K562 (cell line): ENCODE data around the gene PUM1. TPM values are rescaled to one million over a fixed set of nuclear protein-coding genes. Genes with fewer than 3 reads are reported as not detected.

Experiments used
- ARHGAP35 ChIP-seq: fragments of 450-650 bp; IDR thresholded peaks from 2 replicates; pipeline ENCODE4 v1.6.1; 2018; ENCODE audit not compliant: partially characterized antibody
- BACH1 ChIP-seq: fragments of 200-800 bp; sonication (Bioruptor generic); IDR thresholded peaks from 2 replicates; pipeline ENCODE4 v1.6.1; 2016; ENCODE audit warnings: missing genetic modification characterization, missing compliant biosample characterization
- BRF1 ChIP-seq: IDR thresholded peaks from 3 replicates; pipeline ENCODE4 v1.6.1; 2011; ENCODE audit warnings: borderline replicate concordance, mild to moderate bottlenecking; ENCODE audit not compliant: insufficient read length; ENCODE audit errors: extremely low read depth
- BRF2 ChIP-seq: IDR thresholded peaks from 3 replicates; pipeline ENCODE4 v1.6.1; 2011; ENCODE audit warnings: borderline replicate concordance, mild to moderate bottlenecking; ENCODE audit not compliant: insufficient read length, insufficient read depth
- CBFB ChIP-seq: sonication (generic); formaldehyde crosslinking; IDR thresholded peaks from 2 replicates; pipeline ENCODE4 v1.4.0; 2020; ENCODE audit warnings: mild to moderate bottlenecking, missing genetic modification reagents
- GABPB2 ChIP-seq: fragments of 250-450 bp; sonication (Bioruptor Pico); conservative IDR thresholded peaks from 2 replicates; pipeline ENCODE4 v1.5.1; 2021; ENCODE audit warnings: mild to moderate bottlenecking
- GATA2 ChIP-seq: sonication (generic); formaldehyde crosslinking; IDR thresholded peaks from 2 replicates; pipeline ENCODE4 v1.4.0; 2020; ENCODE audit warnings: mild to moderate bottlenecking, missing genetic modification reagents
- HEY1 ChIP-seq: fragments of 250-450 bp; sonication (Bioruptor Pico); IDR thresholded peaks from 2 replicates; pipeline ENCODE4 v1.5.0; 2020; ENCODE audit warnings: mild to moderate bottlenecking, moderate library complexity, borderline replicate concordance
- HOMEZ ChIP-seq: fragments of 250-450 bp; sonication (Bioruptor Pico); IDR thresholded peaks from 2 replicates; pipeline ENCODE4 v1.4.0; 2020; ENCODE audit warnings: mild to moderate bottlenecking, moderate library complexity
- MTF1 ChIP-seq: fragments of 250-450 bp; sonication (Bioruptor Pico); IDR thresholded peaks from 2 replicates; pipeline ENCODE4 v1.9.0; 2021; ENCODE audit warnings: moderate library complexity, mild to moderate bottlenecking, inconsistent platforms, borderline replicate concordance
- NEUROD1 ChIP-seq: fragments of 150-350 bp; IDR thresholded peaks from 2 replicates; pipeline ENCODE4 v1.6.1; 2014; ENCODE audit warnings: borderline replicate concordance, low read length, low read depth; ENCODE audit not compliant: partially characterized antibody
- PURB ChIP-seq: sonication (generic); formaldehyde crosslinking; IDR thresholded peaks from 2 replicates; pipeline ENCODE4 v1.9.0; 2021; ENCODE audit warnings: low read depth, mild to moderate bottlenecking, missing genetic modification reagents
- SMARCC2 ChIP-seq: fragments of 450-650 bp; IDR thresholded peaks from 2 replicates; pipeline ENCODE4 v1.6.1; 2017; ENCODE audit warnings: antibody characterized with exemption, moderate library complexity, mild to moderate bottlenecking, low read depth
- TCFL5 ChIP-seq: fragments of 250-450 bp; sonication (Bioruptor Pico); conservative IDR thresholded peaks from 2 replicates; pipeline ENCODE4 v1.6.1; 2021; ENCODE audit warnings: mild to moderate bottlenecking, moderate library complexity, matching md5 sums
- ZNF239 ChIP-seq: fragments of 250-450 bp; sonication (Bioruptor Pico); IDR thresholded peaks from 2 replicates; pipeline ENCODE4 v1.4.0; 2020; ENCODE audit warnings: mild to moderate bottlenecking
- ZNF253 ChIP-seq: fragments of 250-450 bp; sonication (Bioruptor Pico); conservative IDR thresholded peaks from 2 replicates; pipeline ENCODE4 v1.6.1; 2021; ENCODE audit warnings: mild to moderate bottlenecking
- ZNF584 ChIP-seq: fragments of 200-800 bp; sonication (Bioruptor generic); IDR thresholded peaks from 2 replicates; pipeline ENCODE4 v1.6.1; 2016; ENCODE audit warnings: low read depth, mild to moderate bottlenecking, missing genetic modification characterization, missing compliant biosample characterization
- polyA plus RNA-seq, 8 experiments: library from polyadenylated mRNA; depleted of rRNA in 4 of 8; stranded (reverse) in 5 of 8; unstranded in 3 of 8; fragments of >200 nt; fragmentation: Nextera tagmentation in 2 of 8; fragmentation: Illumina TruSeq in 1 of 8; extraction: Ambion mirVana in 2 of 8; extraction: Trizol in 1 of 8; gene quantifications; 2 replicates each; pipeline versions ENCODE4 v1.2.1 to v1.2.3, GENCODE V29; 2011 to 2014; ENCODE audit warnings: inconsistent platforms in 1 of 8, missing spikeins in 1 of 8
- total RNA-seq, 7 experiments: library from RNA; depleted of rRNA in 6 of 7; stranded (reverse); fragments of >200 nt in 6 of 7; fragmentation: Illumina TruSeq in 2 of 7; extraction: Trizol in 2 of 7; gene quantifications; 2 replicates each; pipeline versions ENCODE4 v1.2.1 to v1.2.3, GENCODE V29; 2011 to 2021; ENCODE audit warnings: low replicate concordance in 1 of 7

PUM1 gene
- total and polyA plus RNA-seq, 9 of the 15 experiments (the other 6 are each of a cell fraction or from before 2014, with no cell fraction given): 37.7 to 104 (median 55.7) TPM

- TF ChIP-seq BRF1 (no peak), TCFL5 (0 out of 2 replicates have a peak, but pooled peaks have one; percentile 42), ZNF239 (peak; percentile 34), ZNF584 (CRISPR knock-in tag) (no peak; the same call in 1 of the 2 replicates), BACH1 (tag) (peak; percentile 49; the same call in 1 of the 2 replicates), MTF1 (CRISPR knock-in tag) (no peak), ZNF253 (no peak), NEUROD1 (no peak), GABPB2 (CRISPR knock-in tag) (no peak), BRF2 (no peak), CBFB (CRISPR knock-in tag) (0 out of 2 replicates have a peak, but pooled peaks have one; percentile 32), GATA2 (CRISPR knock-in tag) (no peak), ARHGAP35 (no peak), HOMEZ (CRISPR knock-in tag) (peak; percentile 22; the same call in 1 of the 2 replicates), HEY1 (CRISPR knock-in tag) (no peak), PURB (CRISPR knock-in tag) (no peak), SMARCC2 (no peak)
Measured at GRCh38 chr1:30887485-30888315, 177.8 kb downstream of the PUM1 start (continued).
